ENCODE data around the gene PRSS1. TPM values are rescaled to one million over a fixed set of nuclear protein-coding genes. Genes with fewer than 3 reads are reported as not detected.

Gene PRSS1
- total RNA-seq, 6 donors from 2014 or later, result 9.8 to 20.6 TPM; not detected in 4

- DNase-seq (no peak), ATAC-seq (ENCODE audit: low FRiP score in 2 of 2) (no peak)
- TF ChIP-seq POLR2AphosphoS5 (IDR thresholded peaks at IDR 0.05) (no peak), EP300 (IDR thresholded peaks at IDR 0.05) (no peak), POLR2A (IDR thresholded peaks at IDR 0.05) (no peak), CTCF (IDR thresholded peaks at IDR 0.05) (no peak)
- H3K4me3 ChIP-seq, result peak overlapping the region in 2 of 4 donors; percentile 36 to 42
- WGBS, 2 donors, result 62 to 72% methylated on average over 11 of the region's 11 CpGs
- H3K4me1 ChIP-seq, result peaks cover 15 to 20% (median 18%) of the 10 kb centered on the region in 4 donors
- peak overlapping the region; percentile 4 to 82 (median 68) for H3K27ac ChIP-seq
- no peaks in the 10 kb centered on the region for H3K9me3 ChIP-seq
- no peaks in the 10 kb centered on the region for H3K36me3 ChIP-seq
- H3K27me3 ChIP-seq, result peaks cover 0 to 26% (median 16%) of the 10 kb centered on the region in 4 donors
These were observed 49.5 kb downstream of the PRSS1 start for GRCh38 chr7:142798451-142799436.

DNA sequence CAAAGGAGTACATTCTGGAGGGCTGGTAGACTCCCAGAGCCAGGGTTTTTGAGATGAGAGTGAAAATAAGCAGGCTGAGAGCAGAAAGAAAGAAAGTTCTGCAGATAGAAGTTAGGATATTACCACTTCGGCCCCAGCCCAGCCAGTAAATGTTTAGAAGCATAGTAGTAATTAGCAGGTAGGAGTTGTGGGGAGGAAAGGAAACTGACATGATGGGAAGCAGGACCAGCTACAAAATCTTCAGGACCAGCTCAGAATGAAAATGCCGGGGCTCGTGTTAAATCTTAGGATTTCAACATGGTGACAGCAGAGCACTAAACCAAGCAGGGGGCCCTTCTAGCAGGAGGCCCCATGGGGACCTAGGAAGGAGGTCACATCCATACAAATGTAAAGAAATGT lies 50.2 kb downstream of the PRSS1 start:
- Histone ChIP-seq H3K4me1 (peaks cover 15 to 20% (median 18%) of the 10 kb centered on the region in 4 donors), H3K36me3 (no peaks in the 10 kb centered on the region), H3K27me3 (peaks cover 0 to 26% (median 16%) of the 10 kb centered on the region in 4 donors), H3K4me3 (peak overlapping the region in 1 of 4 donors; percentile 2), H3K9me3 (no peaks in the 10 kb centered on the region), H3K27ac (peak overlapping the region in 2 of 4 donors; percentile 44 to 82)
- WGBS, 2 donors, result 39 to 44% methylated on average over 3 of the region's 3 CpGs
- no peak for DNase-seq
- no peak for ATAC-seq (ENCODE audit: low FRiP score in 2 of 2)
- TF ChIP-seq POLR2AphosphoS5 (IDR thresholded peaks at IDR 0.05), result no peak
- no peak for TF ChIP-seq CTCF (IDR thresholded peaks at IDR 0.05)
- no peak for TF ChIP-seq EP300 (IDR thresholded peaks at IDR 0.05)
- TF ChIP-seq POLR2A (IDR thresholded peaks at IDR 0.05), result no peak

DNA sequence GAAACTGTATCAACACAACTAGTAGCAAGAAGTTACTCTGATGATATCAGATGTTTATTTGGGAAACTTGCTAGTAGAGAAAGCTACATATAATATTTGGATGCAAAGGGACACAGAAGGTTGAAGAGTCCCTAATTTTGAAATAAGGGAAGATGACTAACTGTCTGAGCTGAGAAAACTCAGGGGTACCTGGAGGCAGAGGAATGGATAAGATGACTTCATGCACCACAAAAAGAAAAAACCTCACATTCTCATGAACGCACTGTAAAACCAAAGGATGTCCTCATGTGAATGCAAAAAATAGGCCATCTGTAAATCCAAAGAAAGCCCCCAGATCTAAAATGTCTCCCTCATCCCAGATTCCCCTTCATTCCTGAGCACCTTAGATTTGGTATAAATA lies 50.8 kb downstream of the PRSS1 start:
- no peak for DNase-seq
- H3K4me3 ChIP-seq, result no peak overlapping the region
- H3K36me3 ChIP-seq, result no peaks in the 10 kb centered on the region
- peak overlapping the region in 1 of 4 donors; percentile 82 for H3K27ac ChIP-seq
- no peak for TF ChIP-seq CTCF (IDR thresholded peaks at IDR 0.05)
- TF ChIP-seq EP300 (IDR thresholded peaks at IDR 0.05), result no peak
- no peak for TF ChIP-seq POLR2AphosphoS5 (IDR thresholded peaks at IDR 0.05)
- no peak for TF ChIP-seq POLR2A (IDR thresholded peaks at IDR 0.05)
- H3K27me3 ChIP-seq, result peaks cover 0 to 26% (median 16%) of the 10 kb centered on the region in 4 donors
- 81 to 83% methylated on average over 1 of the region's 1 CpG for WGBS, 2 donors
- no peaks in the 10 kb centered on the region for H3K9me3 ChIP-seq
- H3K4me1 ChIP-seq, result peaks cover 15 to 20% (median 18%) of the 10 kb centered on the region in 4 donors
- ATAC-seq (ENCODE audit: low FRiP score in 2 of 2), result no peak

DNA sequence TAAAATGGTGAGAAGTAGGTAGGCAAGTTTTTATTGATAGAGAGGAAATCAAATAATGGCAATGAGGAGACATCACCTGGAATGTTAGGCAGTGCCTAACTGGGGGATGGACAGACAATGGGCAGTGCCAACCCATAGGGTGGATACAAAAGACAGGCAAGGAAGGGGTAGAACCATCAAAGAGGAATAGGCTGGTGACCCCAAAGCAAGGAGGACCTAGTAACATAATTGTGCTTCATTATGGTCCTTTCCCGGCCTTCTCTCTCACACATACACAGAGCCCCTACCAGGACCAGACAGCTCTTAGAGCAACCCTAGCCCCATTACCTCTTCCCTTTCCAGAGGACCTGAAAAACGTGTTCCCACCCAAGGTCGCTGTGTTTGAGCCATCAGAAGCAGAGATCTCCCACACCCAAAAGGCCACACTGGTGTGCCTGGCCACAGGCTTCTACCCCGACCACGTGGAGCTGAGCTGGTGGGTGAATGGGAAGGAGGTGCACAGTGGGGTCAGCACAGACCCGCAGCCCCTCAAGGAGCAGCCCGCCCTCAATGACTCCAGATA lies 51.5 kb downstream of the PRSS1 start:
- ATAC-seq (ENCODE audit: low FRiP score in 2 of 2) (no peak), DNase-seq (no peak)
- H3K4me1 ChIP-seq, result peaks cover 15 to 20% (median 18%) of the 10 kb centered on the region in 4 donors
- H3K27me3 ChIP-seq, result peaks cover 0 to 24% (median 16%) of the 10 kb centered on the region in 4 donors
- peak overlapping the region in 1 of 4 donors; percentile 9 for H3K27ac ChIP-seq
- H3K9me3 ChIP-seq, result no peaks in the 10 kb centered on the region
- H3K36me3 ChIP-seq, result no peaks in the 10 kb centered on the region
- WGBS, 2 donors, result 71 to 73% methylated on average over 3 to 5 of the region's 7 CpGs
- TF ChIP-seq POLR2AphosphoS5 (IDR thresholded peaks at IDR 0.05), result no peak
- no peak overlapping the region for H3K4me3 ChIP-seq

DNA sequence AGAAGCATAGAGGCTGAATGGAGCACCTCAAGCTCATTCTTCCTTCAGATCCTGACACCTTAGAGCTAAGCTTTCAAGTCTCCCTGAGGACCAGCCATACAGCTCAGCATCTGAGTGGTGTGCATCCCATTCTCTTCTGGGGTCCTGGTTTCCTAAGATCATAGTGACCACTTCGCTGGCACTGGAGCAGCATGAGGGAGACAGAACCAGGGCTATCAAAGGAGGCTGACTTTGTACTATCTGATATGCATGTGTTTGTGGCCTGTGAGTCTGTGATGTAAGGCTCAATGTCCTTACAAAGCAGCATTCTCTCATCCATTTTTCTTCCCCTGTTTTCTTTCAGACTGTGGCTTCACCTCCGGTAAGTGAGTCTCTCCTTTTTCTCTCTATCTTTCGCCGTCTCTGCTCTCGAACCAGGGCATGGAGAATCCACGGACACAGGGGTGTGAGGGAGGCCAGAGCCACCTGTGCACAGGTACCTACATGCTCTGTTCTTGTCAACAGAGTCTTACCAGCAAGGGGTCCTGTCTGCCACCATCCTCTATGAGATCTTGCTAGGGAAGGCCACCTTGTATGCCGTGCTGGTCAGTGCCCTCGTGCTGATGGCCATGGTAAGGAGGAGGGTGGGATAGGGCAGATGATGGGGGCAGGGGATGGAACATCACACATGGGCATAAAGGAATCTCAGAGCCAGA lies 52.5 kb downstream of the PRSS1 start:
- 80 to 88% methylated on average over 8 of the region's 8 CpGs for WGBS, 2 donors
- TF ChIP-seq EP300 (IDR thresholded peaks at IDR 0.05) (no peak), POLR2AphosphoS5 (IDR thresholded peaks at IDR 0.05) (no peak), POLR2A (IDR thresholded peaks at IDR 0.05) (no peak), CTCF (IDR thresholded peaks at IDR 0.05) (no peak)
- H3K9me3 ChIP-seq, result no peaks in the 10 kb centered on the region
- peaks cover 11 to 13% (median 12%) of the 10 kb centered on the region in 4 donors for H3K4me1 ChIP-seq
- peaks cover 0 to 15% (median 11%) of the 10 kb centered on the region in 4 donors for H3K27me3 ChIP-seq
- ATAC-seq (ENCODE audit: low FRiP score in 2 of 2), result no peak
- H3K36me3 ChIP-seq, result no peaks in the 10 kb centered on the region
- no peak overlapping the region for H3K4me3 ChIP-seq
- DNase-seq, result no peak
- H3K27ac ChIP-seq, result peak overlapping the region in 1 of 4 donors; percentile 11

All from upper lobe of left lung (tissue), 6 donors.